Panc1 (cell line): ENCODE data around the gene STPG3.

Experiments
- POLR2AphosphoS5 ChIP-seq: IDR thresholded peaks from 2 replicates; pipeline ENCODE4 v1.6.1; 2012; ENCODE audit warnings: mild to moderate bottlenecking, low read depth, low read length, moderate library complexity
- SIN3A ChIP-seq: IDR thresholded peaks from 2 replicates; pipeline ENCODE4 v1.6.1; 2012; ENCODE audit warnings: low read depth, mild to moderate bottlenecking, low read length, moderate library complexity, borderline replicate concordance; ENCODE audit not compliant: insufficient read depth
- TCF7L2 ChIP-seq: IDR thresholded peaks from 2 replicates; pipeline ENCODE4 v1.6.1; 2011; ENCODE audit warnings: mild to moderate bottlenecking, low read depth, low read length, inconsistent platforms
- TF ChIP-seq, protein P1 (sequence below): fragments of 450-650 bp; IDR thresholded peaks from 2 replicates; pipeline ENCODE4 v1.5.1; 2017; ENCODE audit warnings: mild to moderate bottlenecking
- TF ChIP-seq, protein P2 (sequence below), 2 experiments: IDR thresholded peaks; 2 replicates each; pipeline ENCODE4 v1.6.1; 2011 to 2012; ENCODE audit warnings: low read depth in 2 of 2, control low read depth in 1 of 2, low read length in 1 of 2, mild to moderate bottlenecking in 1 of 2, moderate library complexity in 1 of 2; ENCODE audit not compliant: insufficient read depth in 1 of 2

DNA sequence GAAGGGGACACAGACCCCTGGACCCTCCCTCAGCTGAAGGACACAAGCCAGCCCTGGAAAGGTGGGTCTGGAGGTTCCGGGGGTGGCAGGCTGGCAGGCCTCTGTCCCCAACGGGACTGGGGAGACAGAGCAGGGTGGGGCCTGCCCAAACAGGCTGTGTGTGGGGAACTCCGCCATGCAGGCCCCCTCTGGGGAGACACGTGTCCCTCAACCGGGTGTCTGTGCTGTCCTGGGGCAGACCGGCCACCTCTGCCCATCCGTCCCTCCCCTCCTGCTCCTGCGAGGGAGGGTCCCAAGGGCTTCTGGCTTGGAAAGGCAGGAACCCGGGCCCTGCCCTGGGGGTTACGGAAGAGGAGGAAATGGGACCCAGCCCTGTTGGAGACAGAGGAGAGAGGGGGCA lies 19.0 kb upstream of the STPG3 start:
- TF ChIP-seq SIN3A = no peak
- TF ChIP-seq, protein P1, sequence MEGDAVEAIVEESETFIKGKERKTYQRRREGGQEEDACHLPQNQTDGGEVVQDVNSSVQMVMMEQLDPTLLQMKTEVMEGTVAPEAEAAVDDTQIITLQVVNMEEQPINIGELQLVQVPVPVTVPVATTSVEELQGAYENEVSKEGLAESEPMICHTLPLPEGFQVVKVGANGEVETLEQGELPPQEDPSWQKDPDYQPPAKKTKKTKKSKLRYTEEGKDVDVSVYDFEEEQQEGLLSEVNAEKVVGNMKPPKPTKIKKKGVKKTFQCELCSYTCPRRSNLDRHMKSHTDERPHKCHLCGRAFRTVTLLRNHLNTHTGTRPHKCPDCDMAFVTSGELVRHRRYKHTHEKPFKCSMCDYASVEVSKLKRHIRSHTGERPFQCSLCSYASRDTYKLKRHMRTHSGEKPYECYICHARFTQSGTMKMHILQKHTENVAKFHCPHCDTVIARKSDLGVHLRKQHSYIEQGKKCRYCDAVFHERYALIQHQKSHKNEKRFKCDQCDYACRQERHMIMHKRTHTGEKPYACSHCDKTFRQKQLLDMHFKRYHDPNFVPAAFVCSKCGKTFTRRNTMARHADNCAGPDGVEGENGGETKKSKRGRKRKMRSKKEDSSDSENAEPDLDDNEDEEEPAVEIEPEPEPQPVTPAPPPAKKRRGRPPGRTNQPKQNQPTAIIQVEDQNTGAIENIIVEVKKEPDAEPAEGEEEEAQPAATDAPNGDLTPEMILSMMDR = no peak
- TF ChIP-seq, protein P2, sequence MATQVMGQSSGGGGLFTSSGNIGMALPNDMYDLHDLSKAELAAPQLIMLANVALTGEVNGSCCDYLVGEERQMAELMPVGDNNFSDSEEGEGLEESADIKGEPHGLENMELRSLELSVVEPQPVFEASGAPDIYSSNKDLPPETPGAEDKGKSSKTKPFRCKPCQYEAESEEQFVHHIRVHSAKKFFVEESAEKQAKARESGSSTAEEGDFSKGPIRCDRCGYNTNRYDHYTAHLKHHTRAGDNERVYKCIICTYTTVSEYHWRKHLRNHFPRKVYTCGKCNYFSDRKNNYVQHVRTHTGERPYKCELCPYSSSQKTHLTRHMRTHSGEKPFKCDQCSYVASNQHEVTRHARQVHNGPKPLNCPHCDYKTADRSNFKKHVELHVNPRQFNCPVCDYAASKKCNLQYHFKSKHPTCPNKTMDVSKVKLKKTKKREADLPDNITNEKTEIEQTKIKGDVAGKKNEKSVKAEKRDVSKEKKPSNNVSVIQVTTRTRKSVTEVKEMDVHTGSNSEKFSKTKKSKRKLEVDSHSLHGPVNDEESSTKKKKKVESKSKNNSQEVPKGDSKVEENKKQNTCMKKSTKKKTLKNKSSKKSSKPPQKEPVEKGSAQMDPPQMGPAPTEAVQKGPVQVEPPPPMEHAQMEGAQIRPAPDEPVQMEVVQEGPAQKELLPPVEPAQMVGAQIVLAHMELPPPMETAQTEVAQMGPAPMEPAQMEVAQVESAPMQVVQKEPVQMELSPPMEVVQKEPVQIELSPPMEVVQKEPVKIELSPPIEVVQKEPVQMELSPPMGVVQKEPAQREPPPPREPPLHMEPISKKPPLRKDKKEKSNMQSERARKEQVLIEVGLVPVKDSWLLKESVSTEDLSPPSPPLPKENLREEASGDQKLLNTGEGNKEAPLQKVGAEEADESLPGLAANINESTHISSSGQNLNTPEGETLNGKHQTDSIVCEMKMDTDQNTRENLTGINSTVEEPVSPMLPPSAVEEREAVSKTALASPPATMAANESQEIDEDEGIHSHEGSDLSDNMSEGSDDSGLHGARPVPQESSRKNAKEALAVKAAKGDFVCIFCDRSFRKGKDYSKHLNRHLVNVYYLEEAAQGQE (IDR thresholded peaks at IDR 0.05; ENCODE audit: insufficient read depth in 1 of 2, low read depth in 2 of 2, low read length in 1 of 2) = no peak
- TF ChIP-seq POLR2AphosphoS5 = no peak
- no peak for TF ChIP-seq TCF7L2
